Endodermal cell (in vitro differentiated cells): Measurements from ENCODE around the gene MOV10L1. TPM values are rescaled to one million over a fixed set of nuclear protein-coding genes. Genes with fewer than 3 reads are reported as not detected.

Experiments
- DNase-seq: peaks from one replicate; pipeline ENCODE4 v3.0.0-alpha.2; 2017
- H3K27ac ChIP-seq: 2 replicates; pipeline ENCODE4 v1.5.1; 2013; ENCODE audit warnings: mild to moderate bottlenecking, low read depth, low read length, moderate library complexity
- H3K27me3 ChIP-seq: 2 replicates; pipeline ENCODE4 v1.6.1; 2013; ENCODE audit warnings: mild to moderate bottlenecking, low read length, moderate library complexity; ENCODE audit not compliant: insufficient read depth, control insufficient read depth, poor library complexity, severe bottlenecking
- H3K36me3 ChIP-seq: 2 replicates; pipeline ENCODE4 v1.7.0; 2013; ENCODE audit warnings: mild to moderate bottlenecking, low read length, moderate library complexity; ENCODE audit not compliant: control insufficient read depth, insufficient read depth
- H3K4me1 ChIP-seq: one replicate; pipeline ENCODE4 v1.7.0; 2013; ENCODE audit warnings: low read length; ENCODE audit not compliant: control insufficient read depth, insufficient read depth
- H3K4me3 ChIP-seq: 2 replicates; pipeline ENCODE4 v1.5.1; 2013; ENCODE audit warnings: mild to moderate bottlenecking, low read length, moderate library complexity
- H3K9ac ChIP-seq: 2 replicates; pipeline ENCODE4 v1.6.1; 2013; ENCODE audit warnings: mild to moderate bottlenecking, low read length, moderate library complexity; ENCODE audit not compliant: poor library complexity, severe bottlenecking; ENCODE audit errors: extremely low read depth
- H3K9me3 ChIP-seq: 2 replicates; pipeline ENCODE4 v1.6.1; 2013; ENCODE audit warnings: mild to moderate bottlenecking, low read length, moderate library complexity; ENCODE audit not compliant: control insufficient read depth
- H3K27ac Mint-ChIP-seq: 2 replicates; pipeline ENCODE4 v1.8.0; 2020; ENCODE audit warnings: mixed read lengths
- H3K27me3 Mint-ChIP-seq: 2 replicates; pipeline ENCODE4 v1.8.0; 2021; ENCODE audit warnings: mild to moderate bottlenecking, mixed read lengths; ENCODE audit not compliant: insufficient read depth
- H3K36me3 Mint-ChIP-seq: 2 replicates; pipeline ENCODE4 v1.8.0; 2020; ENCODE audit warnings: low read depth, mixed read lengths
- H3K4me1 Mint-ChIP-seq: 2 replicates; pipeline ENCODE4 v1.8.0; 2020; ENCODE audit warnings: mixed read lengths
- H3K4me3 Mint-ChIP-seq: 2 replicates; pipeline ENCODE4 v1.8.0; 2020; ENCODE audit warnings: mild to moderate bottlenecking, moderate library complexity, mixed read lengths
- H3K9me3 Mint-ChIP-seq: 2 replicates; pipeline ENCODE4 v1.8.0; 2020; ENCODE audit warnings: mild to moderate bottlenecking, mixed read lengths
- WGBS, 2 experiments: methylation state at CpG; one replicate each; pipeline versions ENCODE4 v1.1.5 to v1.1.7; 2013; ENCODE audit warnings: missing lambda C conversion rate in 2 of 2, mixed read lengths in 1 of 2; ENCODE audit not compliant: insufficient coverage in 1 of 2, insufficient read length in 1 of 2; 5-methylcytosine and 5-hydroxymethylcytosine counted together
- total RNA-seq, 2 donors: library from RNA; stranded (reverse); fragmentation: NEBNext Ultra II Directional in 1 of 2; extraction: Animal tissue kit (Norgen Biotek cat#: 25700) in 1 of 2; gene quantifications; 2 replicates in 1 of 2; 3 replicates in 1 of 2; pipeline ENCODE4 v1.2.1, GENCODE V29; 2021
- TF ChIP-seq, protein P1 (sequence below): fragments of 200-600 bp; sonication (generic); conservative IDR thresholded peaks from 2 replicates; pipeline ENCODE4 v1.5.0; 2021; ENCODE audit warnings: antibody characterized with exemption, mild to moderate bottlenecking

MOV10L1 gene
- total RNA-seq, 2 donors from 2014 or later = 0.31 TPM; not detected in 1

GRCh38 chr22:50171319-50171964, 81.6 kb downstream of the MOV10L1 start:
- Mint-ChIP-seq H3K27ac (peak overlapping the region; percentile 52), H3K4me3 (peak overlapping the region; percentile 75), H3K36me3 (no peaks in the 10 kb centered on the region), H3K27me3 (peaks cover 34% of the 10 kb centered on the region), H3K9me3 (peaks cover 3% of the 10 kb centered on the region), H3K4me1 (no peaks in the 10 kb centered on the region)
- Histone ChIP-seq H3K4me1 (no peaks in the 10 kb centered on the region), H3K36me3 (no peaks in the 10 kb centered on the region), H3K27me3 (peaks cover 25% of the 10 kb centered on the region), H3K27ac (no peak overlapping the region), H3K9me3 (no peaks in the 10 kb centered on the region), H3K9ac (no peak overlapping the region), H3K4me3 (peak overlapping the region; percentile 69)
- no peak for DNase-seq
- TF ChIP-seq, protein P1, sequence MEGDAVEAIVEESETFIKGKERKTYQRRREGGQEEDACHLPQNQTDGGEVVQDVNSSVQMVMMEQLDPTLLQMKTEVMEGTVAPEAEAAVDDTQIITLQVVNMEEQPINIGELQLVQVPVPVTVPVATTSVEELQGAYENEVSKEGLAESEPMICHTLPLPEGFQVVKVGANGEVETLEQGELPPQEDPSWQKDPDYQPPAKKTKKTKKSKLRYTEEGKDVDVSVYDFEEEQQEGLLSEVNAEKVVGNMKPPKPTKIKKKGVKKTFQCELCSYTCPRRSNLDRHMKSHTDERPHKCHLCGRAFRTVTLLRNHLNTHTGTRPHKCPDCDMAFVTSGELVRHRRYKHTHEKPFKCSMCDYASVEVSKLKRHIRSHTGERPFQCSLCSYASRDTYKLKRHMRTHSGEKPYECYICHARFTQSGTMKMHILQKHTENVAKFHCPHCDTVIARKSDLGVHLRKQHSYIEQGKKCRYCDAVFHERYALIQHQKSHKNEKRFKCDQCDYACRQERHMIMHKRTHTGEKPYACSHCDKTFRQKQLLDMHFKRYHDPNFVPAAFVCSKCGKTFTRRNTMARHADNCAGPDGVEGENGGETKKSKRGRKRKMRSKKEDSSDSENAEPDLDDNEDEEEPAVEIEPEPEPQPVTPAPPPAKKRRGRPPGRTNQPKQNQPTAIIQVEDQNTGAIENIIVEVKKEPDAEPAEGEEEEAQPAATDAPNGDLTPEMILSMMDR = no peak
- WGBS, 2 experiments = 68 to 86% methylated on average over 9 to 15 of the region's 15 CpGs

- Mint-ChIP-seq H3K4me3 (peak overlapping the region; percentile 75), H3K36me3 (peaks cover 1% of the 10 kb centered on the region)
Measured at GRCh38 chr22:50171965-50172421, 82.2 kb downstream of the MOV10L1 start.

DNA sequence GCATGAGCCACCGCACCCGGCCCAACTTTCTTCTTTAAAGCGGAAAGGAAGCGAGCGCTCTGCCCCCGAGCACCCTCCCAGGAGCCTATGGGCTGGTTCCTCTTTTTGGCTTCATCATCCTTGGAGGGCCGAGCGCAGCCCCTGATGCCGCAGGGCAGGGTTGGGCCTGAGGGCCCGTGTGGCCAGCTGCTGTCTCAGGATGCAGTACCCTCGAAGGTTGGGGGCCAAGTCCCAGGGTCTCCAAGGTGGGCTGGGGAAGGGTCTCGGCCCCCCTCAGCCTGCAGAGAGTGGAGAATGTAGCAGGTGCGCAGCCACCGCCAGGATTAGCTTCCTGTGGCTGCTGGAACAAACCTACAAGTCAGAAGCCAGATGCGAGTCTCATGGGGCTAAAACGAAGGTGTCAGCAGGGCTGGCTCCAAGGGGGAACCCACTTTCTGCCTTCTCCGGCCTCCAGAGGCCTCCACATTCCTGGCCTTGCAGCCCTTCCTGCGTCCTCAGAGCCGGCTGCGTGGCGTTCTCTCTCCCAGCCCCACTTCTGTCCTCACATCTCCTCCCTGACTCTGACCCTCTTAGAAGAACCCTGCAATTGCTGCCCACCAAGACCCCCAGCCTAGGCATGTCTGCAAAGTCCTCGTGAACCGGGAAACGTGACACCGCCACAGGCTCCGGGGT, 83.6 kb downstream of the MOV10L1 start:
- H3K9me3 Mint-ChIP-seq = no peaks in the 10 kb centered on the region
- Histone ChIP-seq H3K27ac (no peak overlapping the region), H3K9ac (no peak overlapping the region), H3K9me3 (no peaks in the 10 kb centered on the region), H3K4me3 (no peak overlapping the region), H3K27me3 (peaks cover 17% of the 10 kb centered on the region), H3K4me1 (no peaks in the 10 kb centered on the region), H3K36me3 (no peaks in the 10 kb centered on the region)
- H3K27ac Mint-ChIP-seq = no peak overlapping the region
- 92 to 95% methylated on average over 23 to 26 of the region's 26 CpGs for WGBS, 2 experiments
- TF ChIP-seq, protein P1 = no peak
- H3K27me3 Mint-ChIP-seq = peaks cover 18% of the 10 kb centered on the region
- H3K4me3 Mint-ChIP-seq = no peak overlapping the region
- no peak for DNase-seq
- H3K36me3 Mint-ChIP-seq = peaks cover 6% of the 10 kb centered on the region
- no peaks in the 10 kb centered on the region for H3K4me1 Mint-ChIP-seq

More at GRCh38 chr22:50171965-50172421, 82.2 kb downstream of the MOV10L1 start:
- peaks cover 25% of the 10 kb centered on the region for H3K27me3 ChIP-seq
- H3K36me3 ChIP-seq = no peaks in the 10 kb centered on the region
- no peaks in the 10 kb centered on the region for H3K9me3 Mint-ChIP-seq
- H3K4me1 Mint-ChIP-seq = no peaks in the 10 kb centered on the region
- DNase-seq = no peak
- 87 to 88% methylated on average over 11 to 13 of the region's 13 CpGs for WGBS, 2 experiments
- no peak overlapping the region for H3K27ac Mint-ChIP-seq
- H3K9me3 ChIP-seq = no peaks in the 10 kb centered on the region
- no peak overlapping the region for H3K9ac ChIP-seq
- H3K27me3 Mint-ChIP-seq = peaks cover 32% of the 10 kb centered on the region
- TF ChIP-seq, protein P1 = no peak
- H3K4me1 ChIP-seq = no peaks in the 10 kb centered on the region
- no peak overlapping the region for H3K4me3 ChIP-seq
- no peak overlapping the region for H3K27ac ChIP-seq
